Activated T-cell treated with anti-CD3 and anti-CD28 coated beads for 48 hours (primary cell): ENCODE results near the gene TTL.
"Not testable (repeated sequence)": the region's sequence is repeated elsewhere in the genome, so short reads cannot be mapped to it uniquely, and the experiment has no call there.

Experiments used
- DNase-seq: peaks from one replicate; pipeline ENCODE4 v3.0.0-alpha.2; 2020; ENCODE audit warnings: low read depth

TTL gene

DNA sequence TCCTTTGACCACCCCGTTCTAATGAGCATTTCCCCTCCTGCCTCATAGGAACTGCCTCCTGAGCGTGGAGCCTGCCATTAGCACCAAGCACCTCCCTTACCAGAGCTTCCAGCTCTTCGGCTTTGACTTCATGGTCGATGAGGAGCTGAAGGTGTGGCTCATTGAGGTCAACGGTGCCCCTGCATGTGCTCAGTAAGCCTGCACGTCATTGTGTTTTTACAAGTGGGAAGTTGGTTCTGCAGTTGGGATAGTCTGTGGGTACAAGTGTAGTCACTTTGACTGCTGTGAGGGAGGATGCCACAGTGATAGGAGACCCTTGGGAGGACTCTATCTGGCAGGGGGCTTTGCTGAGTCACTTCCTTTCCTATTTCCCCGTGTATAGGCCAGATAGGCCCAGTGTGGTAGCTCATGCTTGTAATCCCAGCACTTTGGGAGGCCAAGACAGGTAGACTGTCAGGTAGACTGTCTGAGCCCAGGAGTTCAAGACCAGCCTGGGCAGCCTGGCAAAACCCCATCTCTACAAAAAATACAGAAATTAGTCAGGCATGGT is 38.4 kb downstream of the TTL start:
- no peak for DNase-seq

- no peak for DNase-seq
These were observed 41.4 kb downstream of the TTL start for GRCh38 chr2:112523291-112523777.

DNA sequence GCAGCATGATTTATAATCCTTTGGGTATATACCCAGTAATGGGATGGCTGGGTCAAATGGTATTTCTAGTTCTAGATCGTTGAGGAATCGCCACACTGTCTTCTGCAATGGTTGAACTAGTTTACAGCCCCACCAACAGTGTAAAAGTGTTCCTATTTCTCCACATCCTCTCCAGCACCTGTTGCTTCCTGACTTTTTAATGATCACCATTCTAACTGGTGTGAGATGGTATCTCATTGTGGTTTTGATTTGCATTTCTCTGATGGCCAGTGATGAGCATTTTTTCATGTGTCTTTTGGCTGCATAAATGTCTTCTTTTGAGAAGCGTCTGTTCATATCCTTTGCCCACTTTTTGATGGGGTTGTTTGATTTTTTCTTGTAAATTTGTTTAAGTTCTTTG is 42.3 kb downstream of the TTL start:
- not testable (repeated sequence) for DNase-seq

GRCh38 chr2:112528541-112528940 is 46.6 kb downstream of the TTL start:
- no peak for DNase-seq

GRCh38 chr2:112529757-112530156 is 47.8 kb downstream of the TTL start:
- DNase-seq = no peak

- DNase-seq = no peak
These were observed 48.8 kb downstream of the TTL start for GRCh38 chr2:112530728-112531127.

DNA sequence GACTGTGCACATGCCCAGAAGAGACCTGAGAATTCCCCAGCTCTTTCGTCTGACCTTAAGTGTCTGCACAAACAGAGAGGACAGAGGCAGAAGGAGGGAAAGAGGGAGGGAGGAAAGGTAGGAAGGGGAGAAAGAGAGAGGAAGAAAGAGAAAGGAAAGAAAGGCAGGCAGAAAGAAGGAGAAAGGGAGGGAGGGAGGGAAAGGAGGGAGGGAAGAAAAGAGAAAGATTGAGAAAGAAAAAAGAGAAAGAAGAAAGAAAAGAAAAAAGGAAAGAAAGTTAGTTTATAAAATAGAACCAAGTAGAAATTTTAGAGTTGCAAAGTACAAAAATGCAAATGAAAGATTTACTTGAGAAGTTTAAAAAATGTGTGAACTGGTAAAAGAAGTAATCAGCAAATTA is 52.9 kb downstream of the TTL start:
- DNase-seq = no peak

- DNase-seq = not testable (repeated sequence)
These were observed 54.7 kb downstream of the TTL start for GRCh38 chr2:112536665-112537064.

- DNase-seq = no peak
These were observed 57.4 kb downstream of the TTL start for GRCh38 chr2:112539306-112539705.

GRCh38 chr2:112540906-112541305 is 59.0 kb downstream of the TTL start:
- no peak for DNase-seq

GRCh38 chr2:112541315-112542122 is 59.6 kb downstream of the TTL start:
- peak; percentile 66 for DNase-seq

- peak; percentile 70 for DNase-seq
These were observed 60.4 kb downstream of the TTL start, which contains the start of gene POLR1B for GRCh38 chr2:112542123-112542983. Gene POLR1B, plus strand, starts transcription at chr2:112542465. Its CDS starts 30 bp downstream, at chr2:112542495.

DNA sequence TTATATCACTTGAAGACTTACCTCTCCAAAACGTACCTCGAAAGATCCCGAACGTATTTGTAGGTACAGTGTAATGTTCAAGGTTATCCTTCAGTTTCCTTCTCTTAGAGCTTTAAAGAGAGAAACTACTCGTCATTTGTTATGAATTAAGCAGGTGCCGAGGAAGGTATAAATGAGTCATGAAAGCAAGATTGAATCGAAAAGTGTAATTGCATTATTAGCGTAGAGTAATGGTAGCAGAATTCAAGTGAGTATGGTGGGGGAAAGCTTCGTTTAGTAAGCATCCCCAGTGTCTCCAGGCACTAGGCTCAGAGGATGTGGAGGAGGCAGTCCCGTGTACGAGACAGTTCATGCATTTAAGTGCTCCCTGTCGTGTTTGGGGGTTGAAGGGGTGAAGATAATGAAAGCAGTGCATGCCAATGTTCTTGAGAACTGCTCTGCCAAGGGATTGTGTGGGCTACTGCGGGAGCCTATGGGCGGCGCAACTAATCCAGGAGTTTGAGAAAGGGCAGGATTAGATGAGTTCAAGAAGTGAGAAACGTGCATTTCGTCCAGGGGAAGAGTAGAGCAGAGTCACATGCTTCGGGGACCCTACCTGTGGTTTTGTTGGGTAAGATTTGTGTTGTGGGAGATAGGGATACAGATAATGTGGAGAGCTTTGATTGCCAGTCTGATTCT is 61.2 kb downstream of the TTL start:
- no peak for DNase-seq

- no peak for DNase-seq
These were observed 65.4 kb downstream of the TTL start for GRCh38 chr2:112547333-112547732.

- no peak for DNase-seq
These were observed 67.0 kb downstream of the TTL start for GRCh38 chr2:112548980-112549379.

DNA sequence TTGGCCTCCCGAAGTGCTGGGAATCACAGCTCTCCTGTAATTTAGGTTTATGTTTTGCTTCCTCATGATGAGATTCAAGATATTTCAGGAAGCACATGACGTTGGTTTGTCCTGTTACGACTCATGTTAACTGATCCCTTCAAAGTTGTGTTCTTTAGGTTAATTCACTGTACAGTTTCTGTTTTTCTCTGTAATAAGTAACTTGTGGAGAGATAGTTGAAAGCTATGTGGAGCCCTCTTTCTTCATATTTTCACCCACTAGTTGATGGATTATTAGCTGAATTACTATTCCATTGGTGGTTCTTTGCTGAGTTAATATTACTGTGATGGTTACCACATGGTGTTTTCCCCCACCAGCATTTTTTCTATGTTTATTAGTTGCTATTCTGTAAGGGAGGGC is 84.1 kb downstream of the TTL start:
- DNase-seq = no peak

DNA sequence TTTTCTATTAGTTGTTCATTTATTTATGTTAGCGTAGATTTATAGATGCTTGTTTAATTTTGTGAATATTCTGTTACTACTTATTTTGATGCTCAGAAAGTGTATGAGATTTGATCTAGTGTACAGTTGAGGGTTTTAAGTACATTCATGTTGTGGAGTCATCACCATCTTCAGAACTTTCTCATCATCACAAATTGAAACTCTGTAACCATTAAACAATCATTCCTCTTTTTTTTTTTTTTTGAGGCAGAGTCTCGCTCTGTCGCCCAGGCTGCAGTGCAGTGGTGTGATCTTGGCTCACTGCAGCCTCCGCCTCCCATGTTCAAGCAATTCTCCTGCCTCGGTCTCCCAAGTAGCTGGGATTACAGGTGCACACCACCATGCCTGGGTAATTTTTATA is 84.6 kb downstream of the TTL start:
- not testable (repeated sequence) for DNase-seq

GRCh38 chr2:112572005-112572404 is 90.0 kb downstream of the TTL start:
- DNase-seq = no peak

- DNase-seq = no peak
These were observed 95.8 kb downstream of the TTL start for GRCh38 chr2:112577756-112578155.

DNA sequence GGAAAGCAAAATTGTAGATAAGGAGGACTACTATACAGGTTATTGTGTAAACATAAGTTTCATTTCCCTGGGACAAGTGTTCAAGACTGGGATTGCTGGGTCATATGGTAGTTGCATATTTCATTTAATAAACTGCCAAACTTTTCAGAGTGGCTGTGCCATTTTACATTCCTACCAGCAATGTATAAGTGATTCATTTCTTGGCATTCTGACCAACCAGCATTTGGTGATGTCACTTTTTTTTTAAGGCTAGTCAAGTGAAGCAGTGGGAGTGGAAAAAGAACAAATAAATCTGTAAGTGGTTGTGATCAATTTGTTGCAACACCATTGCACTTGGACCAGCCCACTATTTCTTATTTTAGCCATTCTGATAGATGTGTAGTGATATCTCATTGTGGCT is 97.3 kb downstream of the TTL start:
- DNase-seq = no peak

- DNase-seq = no peak
These were observed 98.1 kb downstream of the TTL start for GRCh38 chr2:112580084-112580483.

DNA sequence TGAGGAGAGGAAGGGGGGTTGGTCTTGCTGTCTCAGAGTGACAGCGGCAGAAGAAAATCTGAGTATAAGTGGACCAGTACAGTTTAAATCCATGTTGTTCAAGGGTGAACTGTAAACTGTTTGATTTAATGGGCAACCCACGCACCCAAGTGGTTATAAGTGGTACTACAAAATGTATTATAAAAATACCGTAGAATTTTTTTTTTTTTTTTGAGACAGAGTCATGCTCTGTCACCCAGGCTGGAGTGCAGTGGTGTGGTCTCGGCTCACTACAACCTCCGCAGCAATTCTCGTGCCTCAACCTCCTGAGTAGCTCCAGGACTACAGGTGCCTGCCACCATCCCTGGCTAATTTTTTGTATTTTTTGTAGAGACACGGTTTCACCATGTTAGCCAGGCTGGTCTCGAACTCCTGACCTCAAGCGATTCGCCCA is 100.4 kb downstream of the TTL start:
- peak; percentile 5 for DNase-seq
